Pancreas (tissue), 10 donors: ENCODE data around the gene MOSPD3. TPM values are rescaled to one million over a fixed set of nuclear protein-coding genes. Genes with fewer than 3 reads are reported as not detected.

ENCODE experiments used
- ATAC-seq, 4 donors: fragments of 200-7000 bp; cut with Tn5 transposase; one replicate each; pipeline versions ENCODE4 v1.8.0 to v1.9.1; 2020; ENCODE audit warnings: mild to moderate bottlenecking in 4 of 4, moderate library complexity in 4 of 4
- DNase-seq, 6 donors: peaks; one replicate each; pipeline ENCODE4 v3.0.0-alpha.2; 2020
- FAIRE-seq: peaks from 2 replicates; lab custom pipeline; 2012; peaks lifted over from hg19 to GRCh38; lab: Jason Lieb, UNC
- H3K27ac ChIP-seq, 4 donors: fragments of 200-600 bp; sonication (generic); 1 replicate in 3 of 4; 2 replicates in 1 of 4; pipeline versions ENCODE4 v1.5.0 to v1.8.0; 2020
- H3K27me3 ChIP-seq, 4 donors: fragments of 200-600 bp; one replicate each; pipeline ENCODE4 v1.8.0; 2021
- H3K36me3 ChIP-seq, 3 donors: fragments of 200-600 bp; sonication (generic) in 1 of 3; one replicate each; pipeline versions ENCODE4 v1.5.0 to v1.8.0; 2020 to 2021
- H3K4me1 ChIP-seq, 3 donors: fragments of 200-600 bp; one replicate each; pipeline ENCODE4 v1.8.0; 2021
- H3K4me3 ChIP-seq, 4 donors: fragments of 200-600 bp; sonication (generic) in 2 of 4; one replicate each; pipeline versions ENCODE4 v1.5.0 to v1.8.0; 2020 to 2021
- H3K9me3 ChIP-seq, 4 donors: fragments of 200-600 bp; one replicate each; pipeline ENCODE4 v1.8.0; 2021
- CTCF ChIP-seq, 4 donors: fragments of 200-600 bp; sonication (generic) in 3 of 4; IDR thresholded peaks; one replicate each; pipeline versions ENCODE4 v1.5.0 to v1.8.0; 2021; ENCODE audit warnings: antibody characterized with exemption in 4 of 4
- WGBS, 2 donors: extraction: QIAGEN DNeasy Blood & Tissue Kit; methylation state at CpG; one replicate each; pipeline ENCODE4 v1.1.7; 2013; 5-methylcytosine and 5-hydroxymethylcytosine counted together
- intact Hi-C, 3 donors: fragments of 100-400 bp; cut with DNase I; formaldehyde crosslinking; loops; one replicate each; pipeline versions ENCODE4 v1.11.1 to v1.14.2; 2022
- polyA plus RNA-seq, 2 donors: library from polyadenylated mRNA; stranded (reverse); fragments of 200-250 nt; gene quantifications; one replicate each; pipeline ENCODE4 v1.2.3, GENCODE V29; 2013
- total RNA-seq, 6 donors: library from RNA; stranded (reverse); fragmentation: NEBNext Ultra II Directional in 4 of 6; extraction: Animal tissue kit (Norgen Biotek cat#: 25700) in 4 of 6; gene quantifications; one replicate each; pipeline versions ENCODE4 v1.2.1 to v1.2.4, GENCODE V29; 2021 to 2023
- donor health status: healthy with polysubstance abuse.
- donor health status: DM: no; HTN: no; CAD: no; lungs with moderate emphysema.
- donor health status: DM: no; HTN: no; CAD: no.
- donor health status: control.
- donor health status: control.
- donor health status: Bipolar disorder and iron deficiency.
- donor health status: DM: yes; HTN: yes; CAD: no.
- donor health status: DM: no; HTN: no; CAD: no.
- donor health status: DM: no; HTN: no; CAD: no.
- donor health status: DM: yes; HTN: yes; CAD: no.

Gene MOSPD3
- total and polyA plus RNA-seq, 8 donors: 6.8 to 19.7 (median 10.3) TPM

- 85 to 86% methylated on average over 13 of the region's 13 CpGs for WGBS, 2 donors
- intact Hi-C loops: no loop called here
- H3K36me3 ChIP-seq: no peaks in the 10 kb centered on the region
- no peak for FAIRE-seq
- H3K4me1 ChIP-seq: peaks cover 0 to 5% (median 0%) of the 10 kb centered on the region in 3 donors
- no peaks in the 10 kb centered on the region for H3K27me3 ChIP-seq
- no peak for TF ChIP-seq CTCF (IDR thresholded peaks at IDR 0.05)
- ATAC-seq: no peak
- peak overlapping the region in 2 of 4 donors; percentile 74 for H3K4me3 ChIP-seq
- DNase-seq: no peak
- no peaks in the 10 kb centered on the region for H3K9me3 ChIP-seq
- no peak overlapping the region for H3K27ac ChIP-seq
Observed at GRCh38 chr7:100613412-100614175, 1.3 kb downstream of the MOSPD3 start.

- no peak for TF ChIP-seq CTCF (IDR thresholded peaks at IDR 0.05)
Observed at GRCh38 chr7:100614308-100614861, 2.0 kb downstream of the MOSPD3 start.

GRCh38 chr7:100620239-100620638 is 7.9 kb downstream of the MOSPD3 start:
- ATAC-seq (no peak), DNase-seq (no peak), FAIRE-seq (no peak)
- Histone ChIP-seq H3K4me1 (no peaks in the 10 kb centered on the region), H3K36me3 (no peaks in the 10 kb centered on the region), H3K27me3 (no peaks in the 10 kb centered on the region), H3K9me3 (no peaks in the 10 kb centered on the region), H3K4me3 (no peak overlapping the region), H3K27ac (no peak overlapping the region)
- intact Hi-C loops: no loop called here
- TF ChIP-seq CTCF (IDR thresholded peaks at IDR 0.05): no peak
- WGBS, 2 donors: 88 to 90% methylated on average over 6 of the region's 6 CpGs

More at GRCh38 chr7:100614308-100614861, 2.0 kb downstream of the MOSPD3 start:
- H3K9me3 ChIP-seq: no peaks in the 10 kb centered on the region
- H3K27me3 ChIP-seq: no peaks in the 10 kb centered on the region
- 80 to 81% methylated on average over 6 of the region's 6 CpGs for WGBS, 2 donors
- no peak overlapping the region for H3K4me3 ChIP-seq
- no peak for FAIRE-seq
- peaks cover 0 to 5% (median 0%) of the 10 kb centered on the region in 3 donors for H3K4me1 ChIP-seq
- no peak overlapping the region for H3K27ac ChIP-seq
- no peak for ATAC-seq
- intact Hi-C loops: no loop called here
- DNase-seq: peak in 1 of 6 donors; percentile 8
- H3K36me3 ChIP-seq: no peaks in the 10 kb centered on the region

GRCh38 chr7:100620804-100621203 is 8.5 kb downstream of the MOSPD3 start:
- no peak overlapping the region for H3K27ac ChIP-seq
- no peaks in the 10 kb centered on the region for H3K9me3 ChIP-seq
- H3K36me3 ChIP-seq: no peaks in the 10 kb centered on the region
- FAIRE-seq: no peak
- H3K4me3 ChIP-seq: no peak overlapping the region
- no peak for TF ChIP-seq CTCF (IDR thresholded peaks at IDR 0.05)
- intact Hi-C loops: no loop called here
- 93 to 95% methylated on average over 23 of the region's 23 CpGs for WGBS, 2 donors
- no peaks in the 10 kb centered on the region for H3K4me1 ChIP-seq
- H3K27me3 ChIP-seq: no peaks in the 10 kb centered on the region
- ATAC-seq: no peak
- peak in 1 of 6 donors; percentile 14 for DNase-seq

- intact Hi-C loops: no loop called here
- Histone ChIP-seq H3K27ac (no peak overlapping the region), H3K4me3 (no peak overlapping the region), H3K4me1 (no peaks in the 10 kb centered on the region), H3K36me3 (no peaks in the 10 kb centered on the region), H3K27me3 (no peaks in the 10 kb centered on the region), H3K9me3 (no peaks in the 10 kb centered on the region)
- FAIRE-seq (no peak), ATAC-seq (peak in 3 of 4 donors; percentile 18 to 61 (median 60)), DNase-seq (no peak)
- no peak for TF ChIP-seq CTCF (IDR thresholded peaks at IDR 0.05)
- WGBS, 2 donors: 53 to 55% methylated on average over 8 of the region's 8 CpGs
Observed at GRCh38 chr7:100621554-100621953, 9.2 kb downstream of the MOSPD3 start.
